DND-41 (cell line): ENCODE data around the gene FHIT.

Experiments used
- EZH2 ChIP-seq: IDR thresholded peaks from 3 replicates; pipeline ENCODE4 v1.6.1; 2012; ENCODE audit warnings: borderline replicate concordance, low read depth, mild to moderate bottlenecking, moderate library complexity, low read length, inconsistent platforms; ENCODE audit not compliant: severe bottlenecking
- TF ChIP-seq, protein P1 (sequence below): IDR thresholded peaks from 2 replicates; pipeline ENCODE4 v1.5.1; 2012; ENCODE audit warnings: borderline replicate concordance, low read length, moderate library complexity, mild to moderate bottlenecking; ENCODE audit not compliant: poor library complexity, severe bottlenecking; ENCODE audit errors: extremely low read depth

GRCh38 chr3:60673123-60673522 lies 578.1 kb downstream of the FHIT start:
- TF ChIP-seq, protein P1, sequence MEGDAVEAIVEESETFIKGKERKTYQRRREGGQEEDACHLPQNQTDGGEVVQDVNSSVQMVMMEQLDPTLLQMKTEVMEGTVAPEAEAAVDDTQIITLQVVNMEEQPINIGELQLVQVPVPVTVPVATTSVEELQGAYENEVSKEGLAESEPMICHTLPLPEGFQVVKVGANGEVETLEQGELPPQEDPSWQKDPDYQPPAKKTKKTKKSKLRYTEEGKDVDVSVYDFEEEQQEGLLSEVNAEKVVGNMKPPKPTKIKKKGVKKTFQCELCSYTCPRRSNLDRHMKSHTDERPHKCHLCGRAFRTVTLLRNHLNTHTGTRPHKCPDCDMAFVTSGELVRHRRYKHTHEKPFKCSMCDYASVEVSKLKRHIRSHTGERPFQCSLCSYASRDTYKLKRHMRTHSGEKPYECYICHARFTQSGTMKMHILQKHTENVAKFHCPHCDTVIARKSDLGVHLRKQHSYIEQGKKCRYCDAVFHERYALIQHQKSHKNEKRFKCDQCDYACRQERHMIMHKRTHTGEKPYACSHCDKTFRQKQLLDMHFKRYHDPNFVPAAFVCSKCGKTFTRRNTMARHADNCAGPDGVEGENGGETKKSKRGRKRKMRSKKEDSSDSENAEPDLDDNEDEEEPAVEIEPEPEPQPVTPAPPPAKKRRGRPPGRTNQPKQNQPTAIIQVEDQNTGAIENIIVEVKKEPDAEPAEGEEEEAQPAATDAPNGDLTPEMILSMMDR = no peak
- TF ChIP-seq EZH2 = no peak
